B cell (primary cell): ENCODE data around the gene SAT2.

Experiments used
- CTCF ChIP-seq: fragments of 200-600 bp; IDR thresholded peaks from one replicate; pipeline ENCODE4 v1.8.0; 2022; ENCODE audit warnings: antibody characterized with exemption, mild to moderate bottlenecking
- EZH2 ChIP-seq: IDR thresholded peaks from 2 replicates; pipeline ENCODE4 v1.6.1; 2012; ENCODE audit warnings: borderline replicate concordance, low read depth, mild to moderate bottlenecking, moderate library complexity, low read length; ENCODE audit not compliant: insufficient read depth, poor library complexity, severe bottlenecking

GRCh38 chr17:7615265-7615747 is 12.3 kb downstream of the SAT2 start:
- TF ChIP-seq CTCF = no peak
- TF ChIP-seq EZH2 = no peak
